ENCODE data around the gene PGGHG.
"Not testable (repeated sequence)": the region's sequence is repeated elsewhere in the genome, so short reads cannot be mapped to it uniquely, and the experiment has no call there.

Gene PGGHG

GRCh38 chr11:330307-330693 is 41.4 kb downstream of the PGGHG start:
- DNase-seq (ENCODE audit: low read depth): no peak

- DNase-seq (ENCODE audit: low read depth): no peak
These were observed 41.9 kb downstream of the PGGHG start for GRCh38 chr11:330694-331357.

GRCh38 chr11:331358-332060 is 42.6 kb downstream of the PGGHG start:
- no peak for DNase-seq (ENCODE audit: low read depth)

GRCh38 chr11:332651-333480 is 43.9 kb downstream of the PGGHG start:
- DNase-seq (ENCODE audit: low read depth): no peak

GRCh38 chr11:333616-334263 is 44.8 kb downstream of the PGGHG start:
- DNase-seq (ENCODE audit: low read depth): not testable (repeated sequence)

- DNase-seq (ENCODE audit: low read depth): no peak
These were observed 45.5 kb downstream of the PGGHG start for GRCh38 chr11:334264-334994.

GRCh38 chr11:335779-336658 is 47.1 kb downstream of the PGGHG start:
- no peak for DNase-seq (ENCODE audit: low read depth)

- DNase-seq (ENCODE audit: low read depth): no peak
These were observed 47.8 kb downstream of the PGGHG start for GRCh38 chr11:336659-337198.

- no peak for DNase-seq (ENCODE audit: low read depth)
These were observed 48.8 kb downstream of the PGGHG start for GRCh38 chr11:337711-338110.

GRCh38 chr11:339963-340362 is 51.0 kb downstream of the PGGHG start:
- DNase-seq (ENCODE audit: low read depth): no peak

- no peak for DNase-seq (ENCODE audit: low read depth)
These were observed 51.9 kb downstream of the PGGHG start for GRCh38 chr11:340539-341512.

- DNase-seq (ENCODE audit: low read depth): no peak
These were observed 53.4 kb downstream of the PGGHG start for GRCh38 chr11:342328-342727.

GRCh38 chr11:344836-345578 is 56.1 kb downstream of the PGGHG start:
- DNase-seq (ENCODE audit: low read depth): no peak

Measured in stimulated activated CD8-positive, alpha-beta memory T cell treated with anti-CD3 and anti-CD28 coated beads, Interleukin-15, amount 100 ng/mL, for 24 hours (primary cell).